B cell (primary cell): ENCODE measurements around the gene PRRX1. TPM values are rescaled to one million over a fixed set of nuclear protein-coding genes. Genes with fewer than 3 reads are reported as not detected.

Source experiments
- ATAC-seq: fragments of 200-7000 bp; cut with Tn5 transposase; one replicate; pipeline ENCODE4 v1.10.0; 2021; ENCODE audit warnings: low read depth, mild to moderate bottlenecking, moderate number of reproducible peaks, moderate library complexity
- CTCF ChIA-PET: fragments of 350-600 bp; sonication (Branson Sonifier 250); formaldehyde crosslinking; loops from one replicate; lab custom pipeline; 2021; ENCODE audit warnings: antibody characterized with exemption, inconsistent platforms; lab: Charles Lee
- POLR2A ChIA-PET: fragments of 350-600 bp; sonication (Branson Sonifier 250); formaldehyde crosslinking; loops from one replicate; lab custom pipeline; 2021; ENCODE audit warnings: antibody characterized with exemption; lab: Charles Lee
- DNase-seq: peaks from one replicate; pipeline ENCODE4 v3.0.0; 2013
- H2AFZ ChIP-seq: 2 replicates; pipeline ENCODE4 v1.6.1; 2012; ENCODE audit warnings: mild to moderate bottlenecking, low read depth, low read length; ENCODE audit not compliant: insufficient read depth, poor library complexity, severe bottlenecking
- H3K27ac ChIP-seq, 2 donors: 1 replicate in 1 of 2; 2 replicates in 1 of 2; pipeline ENCODE4 v1.5.1; 2012 to 2013; ENCODE audit warnings: low read length in 2 of 2, mild to moderate bottlenecking in 2 of 2, moderate library complexity in 1 of 2
- H3K27me3 ChIP-seq, 4 experiments: fragments of 200-600 bp in 1 of 4; sonication (generic) in 1 of 4; replicated peaks in 1 of 4; 1 replicate in 2 of 4; 2 replicates in 2 of 4; pipeline versions ENCODE4 v1.6.1 to v1.7.0; 2013 to 2016; ENCODE audit warnings: low read length in 3 of 4, mild to moderate bottlenecking in 2 of 4, mixed read lengths in 1 of 4, moderate library complexity in 1 of 4; ENCODE audit not compliant: insufficient read depth in 4 of 4, control insufficient read depth in 3 of 4; ENCODE audit errors: control extremely low read depth in 1 of 4
- H3K36me3 ChIP-seq, 2 experiments: replicated peaks in 1 of 2; 1 replicate in 1 of 2; 2 replicates in 1 of 2; pipeline versions ENCODE4 v1.6.1 to v1.7.1; 2013; ENCODE audit warnings: low read length in 1 of 2; ENCODE audit not compliant: insufficient read depth in 2 of 2, control insufficient read depth in 1 of 2; ENCODE audit errors: control extremely low read depth in 1 of 2, extremely low read depth in 1 of 2
- H3K4me1 ChIP-seq, 2 donors: fragments of 200-600 bp in 1 of 2; sonication (generic) in 1 of 2; 1 replicate in 1 of 2; 2 replicates in 1 of 2; pipeline versions ENCODE4 v1.5.1 to v1.6.1; 2013 to 2017; ENCODE audit warnings: low read length in 2 of 2; ENCODE audit not compliant: control insufficient read depth in 2 of 2, insufficient read depth in 2 of 2
- H3K4me2 ChIP-seq: replicated peaks from 2 replicates; pipeline ENCODE3; 2012; ENCODE audit warnings: mild to moderate bottlenecking, low read depth, low read length; ENCODE audit not compliant: poor library complexity, severe bottlenecking
- H3K4me3 ChIP-seq, 5 experiments: fragments of 200-600 bp in 1 of 5; sonication (generic) in 1 of 5; 1 replicate in 3 of 5; 2 replicates in 2 of 5; pipeline versions ENCODE4 v1.5.1 to v1.7.0; 2011 to 2016; ENCODE audit warnings: low read length in 4 of 5, mild to moderate bottlenecking in 4 of 5, low read depth in 2 of 5, control low read depth in 1 of 5, moderate library complexity in 1 of 5; ENCODE audit not compliant: insufficient read depth in 1 of 5; ENCODE audit errors: control extremely low read depth in 1 of 5, extremely low read depth in 1 of 5
- H3K79me2 ChIP-seq: fragments of 200-600 bp; sonication (generic); one replicate; pipeline ENCODE4 v1.6.0; 2016; ENCODE audit warnings: low read length; ENCODE audit not compliant: control insufficient read depth, insufficient read depth
- H3K9ac ChIP-seq: fragments of 200-600 bp; sonication (generic); 2 replicates; pipeline ENCODE4 v1.6.1; 2017; ENCODE audit warnings: mild to moderate bottlenecking, low read length, moderate library complexity
- H3K9me3 ChIP-seq, 3 donors: one replicate each; pipeline versions ENCODE4 v1.6.1 to v1.7.1; 2013; ENCODE audit warnings: low read length in 2 of 3; ENCODE audit not compliant: control insufficient read depth in 2 of 3, insufficient read depth in 1 of 3; ENCODE audit errors: control extremely low read depth in 1 of 3
- H4K20me1 ChIP-seq: 2 replicates; pipeline ENCODE4 v1.6.0; 2012; ENCODE audit warnings: mild to moderate bottlenecking, low read length; ENCODE audit not compliant: insufficient read depth, control insufficient read depth, poor library complexity, severe bottlenecking
- H3K27ac Mint-ChIP-seq: one replicate; pipeline ENCODE4 v1.8.0; 2021; ENCODE audit warnings: mixed read lengths
- H3K27me3 Mint-ChIP-seq: one replicate; pipeline ENCODE4 v1.8.0; 2021; ENCODE audit warnings: mixed read lengths
- H3K4me1 Mint-ChIP-seq: one replicate; pipeline ENCODE4 v1.8.0; 2021; ENCODE audit warnings: mixed read lengths
- H3K4me3 Mint-ChIP-seq: one replicate; pipeline ENCODE4 v1.8.0; 2021; ENCODE audit warnings: mixed read lengths
- H3K9me3 Mint-ChIP-seq: one replicate; pipeline ENCODE4 v1.8.0; 2022; ENCODE audit warnings: mixed read lengths; ENCODE audit not compliant: insufficient read depth
- CTCF ChIP-seq: fragments of 200-600 bp; IDR thresholded peaks from one replicate; pipeline ENCODE4 v1.8.0; 2022; ENCODE audit warnings: antibody characterized with exemption, mild to moderate bottlenecking
- EZH2 ChIP-seq: IDR thresholded peaks from 2 replicates; pipeline ENCODE4 v1.6.1; 2012; ENCODE audit warnings: borderline replicate concordance, low read depth, mild to moderate bottlenecking, moderate library complexity, low read length; ENCODE audit not compliant: insufficient read depth, poor library complexity, severe bottlenecking
- WGBS: methylation state at CpG from one replicate; pipeline ENCODE4 v1.1.5; 2013; ENCODE audit warnings: missing lambda C conversion rate; ENCODE audit not compliant: insufficient coverage; 5-methylcytosine and 5-hydroxymethylcytosine counted together
- intact Hi-C: fragments of 100-400 bp; cut with micrococcal nuclease; formaldehyde crosslinking; loops from one replicate; pipeline ENCODE4 v1.10.0; 2022
- polyA plus RNA-seq: library from polyadenylated mRNA; depleted of rRNA; stranded (reverse); fragments of >200 nt; gene quantifications from 2 replicates; pipeline ENCODE4 v1.2.3, GENCODE V29; 2012
- total RNA-seq, 2 donors: library from RNA; stranded (reverse); fragments of 120-200 nt in 1 of 2; gene quantifications; 1 replicate in 1 of 2; 2 replicates in 1 of 2; pipeline versions ENCODE4 v1.2.3 to v1.2.4, GENCODE V29; 2013 to 2022

Gene PRRX1
- total and polyA plus RNA-seq, 2 donors (not counting 1 experiment from before 2014, with no cell fraction given) = not detected

GRCh38 chr1:170727963-170728362 lies 64.0 kb downstream of the PRRX1 start:
- Mint-ChIP-seq H3K4me1 (no peaks in the 10 kb centered on the region), H3K27ac (no peak overlapping the region), H3K4me3 (no peak overlapping the region), H3K27me3 (peaks cover 13% of the 10 kb centered on the region), H3K9me3 (no peaks in the 10 kb centered on the region)
- no CpG with 5 or more reads among the region's 5 CpGs for WGBS
- Histone ChIP-seq H3K79me2 (no peaks in the 10 kb centered on the region), H2AFZ (no peak overlapping the region), H3K4me3 (no peak overlapping the region), H3K4me2 (no peak overlapping the region), H3K36me3 (no peaks in the 10 kb centered on the region), H3K27me3 (peaks cover 0 to 4% (median 0%) of the 10 kb centered on the region in 4 experiments), H3K9me3 (no peaks in the 10 kb centered on the region), H3K9ac (no peak overlapping the region), H4K20me1 (no peaks in the 10 kb centered on the region), H3K4me1 (no peaks in the 10 kb centered on the region), H3K27ac (no peak overlapping the region)
- DNase-seq (no peak), ATAC-seq (no peak)
- ChIA-PET POLR2A (no interaction called here), CTCF (no interaction called here)
- intact Hi-C loops = no loop called here
- TF ChIP-seq EZH2 (no peak), CTCF (no peak)

GRCh38 chr1:170729225-170730002 lies 65.5 kb downstream of the PRRX1 start:
- no peaks in the 10 kb centered on the region for H4K20me1 ChIP-seq
- ChIA-PET POLR2A (no interaction called here), CTCF (no interaction called here)
- no peak for TF ChIP-seq CTCF
- no peak for TF ChIP-seq EZH2
- H3K36me3 ChIP-seq = no peaks in the 10 kb centered on the region
- H2AFZ ChIP-seq = no peak overlapping the region
- H3K4me3 Mint-ChIP-seq = no peak overlapping the region
- no peak overlapping the region for H3K4me3 ChIP-seq
- H3K4me2 ChIP-seq = no peak overlapping the region
- WGBS = 83% methylated on average over 2 of the region's 6 CpGs
- H3K9me3 ChIP-seq = no peaks in the 10 kb centered on the region
- H3K27me3 ChIP-seq = peaks cover 0 to 4% (median 0%) of the 10 kb centered on the region in 4 experiments
- intact Hi-C loops = no loop called here
- H3K9me3 Mint-ChIP-seq = no peaks in the 10 kb centered on the region
- no peak overlapping the region for H3K9ac ChIP-seq
- no peaks in the 10 kb centered on the region for H3K79me2 ChIP-seq
- no peaks in the 10 kb centered on the region for H3K4me1 ChIP-seq
- no peak overlapping the region for H3K27ac Mint-ChIP-seq
- H3K4me1 Mint-ChIP-seq = no peaks in the 10 kb centered on the region
- H3K27me3 Mint-ChIP-seq = peaks cover 13% of the 10 kb centered on the region
- DNase-seq (no peak), ATAC-seq (no peak)
- H3K27ac ChIP-seq = no peak overlapping the region
